OCI-LY1 (cell line): ENCODE results near the gene HOXD10.

Source experiments
- EZH2 ChIP-seq: fragments of 200-600 bp; sonication (generic), shearing (Covaris generic); IDR thresholded peaks from 2 replicates; pipeline ENCODE4 v1.8.0; 2017; ENCODE audit warnings: borderline replicate concordance, mixed run types, mild to moderate bottlenecking, antibody characterized with exemption, low read length, moderate library complexity, mixed read lengths
- TF ChIP-seq, protein P1 (sequence below): fragments of 200-600 bp; sonication (generic), shearing (Covaris generic); IDR thresholded peaks from 2 replicates; pipeline ENCODE4 v1.5.1; 2017; ENCODE audit warnings: mild to moderate bottlenecking, antibody characterized with exemption, low read length, moderate library complexity, mixed read lengths

GRCh38 chr2:176146645-176147044 is 30.1 kb downstream of the HOXD10 start:
- TF ChIP-seq, protein P1, sequence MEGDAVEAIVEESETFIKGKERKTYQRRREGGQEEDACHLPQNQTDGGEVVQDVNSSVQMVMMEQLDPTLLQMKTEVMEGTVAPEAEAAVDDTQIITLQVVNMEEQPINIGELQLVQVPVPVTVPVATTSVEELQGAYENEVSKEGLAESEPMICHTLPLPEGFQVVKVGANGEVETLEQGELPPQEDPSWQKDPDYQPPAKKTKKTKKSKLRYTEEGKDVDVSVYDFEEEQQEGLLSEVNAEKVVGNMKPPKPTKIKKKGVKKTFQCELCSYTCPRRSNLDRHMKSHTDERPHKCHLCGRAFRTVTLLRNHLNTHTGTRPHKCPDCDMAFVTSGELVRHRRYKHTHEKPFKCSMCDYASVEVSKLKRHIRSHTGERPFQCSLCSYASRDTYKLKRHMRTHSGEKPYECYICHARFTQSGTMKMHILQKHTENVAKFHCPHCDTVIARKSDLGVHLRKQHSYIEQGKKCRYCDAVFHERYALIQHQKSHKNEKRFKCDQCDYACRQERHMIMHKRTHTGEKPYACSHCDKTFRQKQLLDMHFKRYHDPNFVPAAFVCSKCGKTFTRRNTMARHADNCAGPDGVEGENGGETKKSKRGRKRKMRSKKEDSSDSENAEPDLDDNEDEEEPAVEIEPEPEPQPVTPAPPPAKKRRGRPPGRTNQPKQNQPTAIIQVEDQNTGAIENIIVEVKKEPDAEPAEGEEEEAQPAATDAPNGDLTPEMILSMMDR, result no peak
- no peak for TF ChIP-seq EZH2
